C4-2B (cell line): ENCODE data around the gene ETV6.

Experiments
- H3K27ac ChIP-seq: fragments of 450-650 bp; 2 replicates; pipeline ENCODE4 v1.5.1; 2017
- ZFX ChIP-seq: fragments of 450-650 bp; IDR thresholded peaks from 2 replicates; pipeline ENCODE4 v1.6.1; 2017
- TF ChIP-seq, protein P1 (sequence below): fragments of 450-650 bp; conservative IDR thresholded peaks from 2 replicates; pipeline ENCODE4 v1.5.1; 2017; ENCODE audit warnings: mild to moderate bottlenecking

The ETV6 gene

DNA sequence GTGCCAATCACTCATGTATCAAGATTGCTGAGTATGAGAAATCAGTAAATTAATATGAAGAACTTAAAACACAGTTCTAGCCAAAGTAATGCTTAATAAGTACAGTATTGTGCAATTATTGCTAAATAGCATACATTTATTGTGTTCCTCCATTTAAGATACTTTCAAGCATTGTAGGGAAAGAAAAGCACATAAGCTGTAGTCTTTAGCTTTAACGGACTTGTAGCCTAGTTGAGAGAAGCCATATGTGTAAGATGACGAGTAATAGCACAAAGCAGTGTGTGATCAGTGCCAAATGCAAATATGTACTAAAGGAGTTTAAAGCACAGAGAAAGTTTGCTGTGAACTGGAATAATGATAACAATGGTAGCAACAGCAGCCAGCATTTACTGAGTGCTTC is 38.1 kb downstream of the ETV6 start:
- H3K27ac ChIP-seq, result no peak overlapping the region
- TF ChIP-seq, protein P1, sequence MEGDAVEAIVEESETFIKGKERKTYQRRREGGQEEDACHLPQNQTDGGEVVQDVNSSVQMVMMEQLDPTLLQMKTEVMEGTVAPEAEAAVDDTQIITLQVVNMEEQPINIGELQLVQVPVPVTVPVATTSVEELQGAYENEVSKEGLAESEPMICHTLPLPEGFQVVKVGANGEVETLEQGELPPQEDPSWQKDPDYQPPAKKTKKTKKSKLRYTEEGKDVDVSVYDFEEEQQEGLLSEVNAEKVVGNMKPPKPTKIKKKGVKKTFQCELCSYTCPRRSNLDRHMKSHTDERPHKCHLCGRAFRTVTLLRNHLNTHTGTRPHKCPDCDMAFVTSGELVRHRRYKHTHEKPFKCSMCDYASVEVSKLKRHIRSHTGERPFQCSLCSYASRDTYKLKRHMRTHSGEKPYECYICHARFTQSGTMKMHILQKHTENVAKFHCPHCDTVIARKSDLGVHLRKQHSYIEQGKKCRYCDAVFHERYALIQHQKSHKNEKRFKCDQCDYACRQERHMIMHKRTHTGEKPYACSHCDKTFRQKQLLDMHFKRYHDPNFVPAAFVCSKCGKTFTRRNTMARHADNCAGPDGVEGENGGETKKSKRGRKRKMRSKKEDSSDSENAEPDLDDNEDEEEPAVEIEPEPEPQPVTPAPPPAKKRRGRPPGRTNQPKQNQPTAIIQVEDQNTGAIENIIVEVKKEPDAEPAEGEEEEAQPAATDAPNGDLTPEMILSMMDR, result no peak
- no peak for TF ChIP-seq ZFX

DNA sequence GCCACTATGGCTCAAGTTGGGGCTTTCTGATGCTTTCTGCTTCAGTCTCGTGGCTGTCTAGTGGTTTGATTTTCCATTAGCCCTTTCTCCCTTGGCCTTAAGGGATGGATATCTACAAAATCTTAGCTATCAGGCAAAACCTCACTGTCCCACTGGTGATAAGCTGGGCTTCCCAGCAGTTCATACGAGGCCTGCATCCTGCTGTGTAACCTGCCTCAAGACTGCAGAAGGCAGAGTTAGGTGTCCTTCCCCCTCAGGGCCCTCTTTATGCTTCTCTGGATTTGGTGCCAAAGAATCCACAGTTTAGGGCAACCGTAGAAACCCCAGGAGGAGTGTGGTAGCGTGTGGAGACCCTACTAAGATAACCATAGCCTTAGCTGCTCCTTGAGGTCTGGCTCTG is 38.9 kb downstream of the ETV6 start:
- H3K27ac ChIP-seq, result no peak overlapping the region
- TF ChIP-seq ZFX, result no peak
- TF ChIP-seq, protein P1, result no peak

DNA sequence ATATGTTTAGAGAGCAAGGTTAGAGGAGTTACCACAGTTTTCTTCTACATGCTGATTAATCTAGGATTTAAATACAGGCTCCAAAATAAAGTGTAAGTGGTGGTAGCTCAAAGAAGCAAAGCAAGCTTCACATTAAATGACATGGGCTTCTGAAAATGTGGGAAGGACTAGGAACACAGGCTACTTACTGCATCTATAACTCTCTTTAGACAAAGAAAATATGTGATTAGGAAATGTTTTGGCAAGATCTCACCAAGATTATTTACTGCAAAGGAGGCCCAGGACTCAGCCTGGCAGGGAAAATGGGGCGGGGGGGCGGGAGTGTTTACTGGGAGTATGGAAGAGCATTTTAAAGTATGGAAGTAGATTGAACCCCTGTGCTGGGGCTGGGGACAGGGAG is 39.4 kb downstream of the ETV6 start:
- H3K27ac ChIP-seq, result no peak overlapping the region

GRCh38 chr12:11689591-11690186 is 40.2 kb downstream of the ETV6 start:
- TF ChIP-seq, protein P1, result no peak
- TF ChIP-seq ZFX, result no peak

More for the DNA sequence above, 39.4 kb downstream of the ETV6 start:
- TF ChIP-seq, protein P1, result no peak
- no peak for TF ChIP-seq ZFX

GRCh38 chr12:11693067-11693466 is 43.6 kb downstream of the ETV6 start:
- no peak for TF ChIP-seq ZFX

More at GRCh38 chr12:11689591-11690186, 40.2 kb downstream of the ETV6 start:
- H3K27ac ChIP-seq, result no peak overlapping the region

DNA sequence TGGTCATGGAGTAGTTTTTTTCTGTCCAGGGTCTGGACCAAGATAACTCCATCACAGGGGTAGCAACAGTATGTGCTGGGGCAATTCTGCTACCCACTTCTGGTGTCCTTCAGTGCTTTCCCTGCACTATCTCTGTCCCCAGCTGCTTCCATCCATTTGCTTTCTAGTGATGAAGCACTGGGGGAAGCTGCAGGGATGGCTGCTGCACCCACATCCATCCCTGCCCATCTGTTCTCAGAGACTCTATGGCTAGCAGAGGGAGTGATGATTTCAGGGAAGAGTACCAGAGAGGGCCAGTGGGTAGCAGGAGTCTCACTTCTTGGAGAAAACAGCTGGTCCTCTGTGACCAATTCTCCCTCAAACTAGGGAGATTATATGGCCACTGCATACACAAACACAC is 44.1 kb downstream of the ETV6 start:
- no peak overlapping the region for H3K27ac ChIP-seq
- TF ChIP-seq ZFX, result no peak
- TF ChIP-seq, protein P1, result no peak

More at GRCh38 chr12:11693067-11693466, 43.6 kb downstream of the ETV6 start:
- H3K27ac ChIP-seq, result no peak overlapping the region

DNA sequence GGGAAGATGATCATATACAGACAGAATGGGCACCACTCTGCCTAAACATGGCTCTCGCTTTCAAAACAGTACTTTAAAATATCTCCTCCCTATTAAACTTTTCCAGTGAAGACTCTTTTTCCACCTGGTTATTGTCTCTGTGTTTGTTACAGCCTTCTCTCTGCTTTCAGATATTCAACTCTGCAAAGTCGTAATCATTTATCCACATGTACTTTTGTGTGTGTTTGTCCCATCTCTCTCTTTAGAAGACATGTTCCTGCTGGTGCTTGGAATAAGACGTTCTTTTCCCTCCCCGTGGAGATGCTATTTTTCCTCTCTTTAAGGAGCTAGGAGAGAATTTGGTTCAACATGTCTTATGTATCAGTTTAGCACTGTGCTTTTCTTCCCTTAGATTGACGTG is 45.1 kb downstream of the ETV6 start:
- no peak overlapping the region for H3K27ac ChIP-seq
- TF ChIP-seq ZFX, result no peak
- TF ChIP-seq, protein P1, result no peak

DNA sequence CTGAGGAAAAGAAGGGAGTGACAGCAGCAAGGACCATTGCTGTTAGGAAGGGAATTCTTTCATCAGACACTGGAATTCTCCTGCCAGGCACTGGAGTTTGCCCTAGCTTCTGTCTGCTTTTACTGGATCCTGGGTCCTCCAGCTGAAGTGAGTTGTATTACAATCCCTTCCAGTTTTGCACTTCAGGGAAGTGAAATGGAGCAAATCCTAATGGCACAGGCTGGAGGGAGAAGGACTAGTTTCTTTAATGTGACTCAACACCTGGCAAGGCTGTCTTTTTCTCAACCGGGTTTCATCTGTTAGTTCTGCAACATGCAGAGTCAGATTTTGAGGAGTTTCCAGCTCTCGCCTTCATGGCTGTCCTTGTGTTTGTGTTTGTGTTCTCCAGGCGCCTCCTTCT is 45.8 kb downstream of the ETV6 start:
- TF ChIP-seq, protein P1, result no peak
- no peak for TF ChIP-seq ZFX
- H3K27ac ChIP-seq, result no peak overlapping the region
